AML-193 (cell line): Measurements from ENCODE around the gene PLA2G2F.

ENCODE experiments used
- DNase-seq, 2 experiments: peaks; one replicate each; lab custom pipeline; 2025; lab: John Stamatoyannopoulos, UW

PLA2G2F gene

DNA sequence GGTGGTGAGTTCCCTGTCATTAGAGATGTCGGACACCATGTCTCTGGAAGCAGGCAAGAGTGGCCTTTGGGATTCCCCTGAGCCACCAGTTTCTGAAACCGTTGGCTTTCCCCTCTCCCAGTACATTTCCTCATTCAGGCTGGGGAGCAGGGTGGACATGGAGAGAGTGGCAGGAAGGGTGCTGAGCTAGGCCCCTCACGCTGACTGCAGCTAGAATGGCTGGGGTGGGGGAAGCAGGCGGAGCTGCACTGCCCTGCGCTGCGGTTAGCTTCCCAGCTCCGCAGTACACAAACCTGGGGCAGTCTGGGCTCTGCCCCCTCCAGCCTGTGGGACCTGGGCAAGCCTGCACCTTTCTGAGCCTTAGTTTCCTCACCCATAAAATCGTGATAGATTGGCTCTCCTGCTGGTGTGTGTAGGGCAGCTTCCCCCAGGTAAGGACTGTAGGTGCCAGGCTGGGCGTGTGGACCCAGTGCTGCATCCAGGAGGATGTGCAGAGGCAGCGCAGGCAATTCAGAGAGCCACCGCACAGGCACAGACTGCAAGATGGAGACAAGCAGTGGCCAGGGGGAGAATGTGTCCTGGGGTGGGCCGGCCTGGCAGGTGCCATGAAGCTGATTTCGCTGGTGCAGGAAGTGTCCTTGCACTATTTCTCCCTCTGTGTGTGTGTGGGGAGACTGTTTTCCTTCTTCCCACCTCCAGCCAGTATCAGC lies 3.0 kb downstream of the PLA2G2F start:
- no peak for DNase-seq

DNA sequence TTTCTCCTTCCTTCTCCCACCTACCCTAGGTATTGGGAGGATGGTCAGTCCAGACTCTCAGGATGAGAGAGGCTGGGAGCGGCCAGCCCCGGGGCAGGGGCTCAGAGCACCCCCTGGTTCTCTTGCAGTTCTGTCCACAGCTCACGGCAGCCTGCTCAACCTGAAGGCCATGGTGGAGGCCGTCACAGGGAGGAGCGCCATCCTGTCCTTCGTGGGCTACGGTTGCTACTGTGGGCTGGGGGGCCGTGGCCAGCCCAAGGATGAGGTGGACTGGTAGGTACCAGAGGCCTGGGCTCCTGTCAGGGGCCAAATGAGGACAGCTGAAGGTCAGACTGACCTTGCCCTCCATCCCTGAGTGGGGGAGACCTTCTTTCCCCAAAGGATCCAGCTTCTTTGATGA lies 4.2 kb downstream of the PLA2G2F start:
- DNase-seq = no peak

DNA sequence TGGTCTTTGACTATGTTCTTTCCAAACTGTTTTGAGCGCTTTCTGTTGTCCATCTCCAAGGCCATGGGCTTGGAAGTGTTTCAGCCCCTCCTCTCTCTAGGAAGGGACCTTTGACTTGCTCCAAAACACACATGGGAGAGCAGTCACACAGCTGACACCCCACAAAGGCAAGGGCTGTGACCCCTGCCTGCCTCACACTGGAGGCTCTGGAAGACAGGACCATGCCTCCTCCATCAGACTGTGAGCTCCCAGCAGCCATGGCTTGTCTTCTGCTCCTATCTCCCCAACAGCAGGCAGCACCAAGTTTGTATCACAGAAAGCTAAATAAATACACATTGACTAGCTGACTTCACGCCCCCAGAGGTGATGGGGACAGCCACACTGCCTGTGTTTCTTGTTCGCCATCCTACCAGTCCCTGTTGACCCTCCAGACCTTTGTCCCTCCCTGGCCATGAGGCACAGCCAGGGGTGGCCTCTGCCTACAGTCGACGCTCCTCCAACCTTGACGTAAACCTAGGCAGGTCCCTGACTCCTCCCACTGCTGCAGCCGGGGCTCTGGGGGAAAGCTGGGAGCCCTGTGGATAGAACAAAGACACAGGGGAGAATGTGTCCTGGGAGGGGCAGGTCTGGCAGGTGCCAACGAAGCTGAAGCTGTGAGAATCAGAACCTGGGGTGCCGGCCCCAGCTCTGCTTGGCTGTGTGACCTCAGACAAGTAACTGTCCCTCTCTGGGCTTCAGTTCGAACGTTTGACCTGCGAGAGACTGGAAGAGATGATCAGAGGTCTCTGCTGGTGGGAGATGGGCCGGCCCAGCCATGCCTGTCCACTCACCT lies 4.8 kb downstream of the PLA2G2F start:
- DNase-seq = no peak

DNA sequence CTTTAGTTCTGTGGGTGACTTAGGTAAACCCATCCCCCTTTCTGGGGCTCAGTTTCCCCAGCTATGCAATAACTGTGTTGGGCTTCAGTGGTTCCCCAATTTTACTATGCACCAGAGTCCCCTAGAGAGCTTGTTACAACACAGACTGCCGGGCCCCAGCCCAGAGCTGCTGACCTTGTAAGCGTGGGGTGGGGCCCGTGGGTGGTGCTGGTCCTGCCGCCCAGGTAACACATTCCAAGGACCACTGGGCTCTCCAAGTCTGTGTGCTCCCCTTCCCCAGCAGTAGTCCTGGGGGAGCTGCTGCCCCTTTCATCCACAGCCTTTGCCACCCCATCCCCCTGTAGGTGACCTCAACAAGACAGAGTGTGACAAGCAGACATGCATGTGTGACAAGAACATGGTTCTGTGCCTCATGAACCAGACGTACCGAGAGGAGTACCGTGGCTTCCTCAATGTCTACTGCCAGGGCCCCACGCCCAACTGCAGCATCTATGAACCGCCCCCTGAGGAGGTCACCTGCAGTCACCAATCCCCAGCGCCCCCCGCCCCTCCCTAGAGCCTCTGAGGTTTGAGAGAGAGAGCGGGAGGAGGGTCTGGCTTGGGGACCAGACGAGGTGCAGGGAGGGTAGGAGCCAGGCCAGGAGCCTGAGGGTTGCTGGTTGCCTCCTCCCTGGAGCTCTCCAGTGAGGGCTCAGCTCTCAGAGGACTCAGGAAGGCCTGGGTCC lies 8.9 kb downstream of the PLA2G2F start:
- DNase-seq = no peak

DNA sequence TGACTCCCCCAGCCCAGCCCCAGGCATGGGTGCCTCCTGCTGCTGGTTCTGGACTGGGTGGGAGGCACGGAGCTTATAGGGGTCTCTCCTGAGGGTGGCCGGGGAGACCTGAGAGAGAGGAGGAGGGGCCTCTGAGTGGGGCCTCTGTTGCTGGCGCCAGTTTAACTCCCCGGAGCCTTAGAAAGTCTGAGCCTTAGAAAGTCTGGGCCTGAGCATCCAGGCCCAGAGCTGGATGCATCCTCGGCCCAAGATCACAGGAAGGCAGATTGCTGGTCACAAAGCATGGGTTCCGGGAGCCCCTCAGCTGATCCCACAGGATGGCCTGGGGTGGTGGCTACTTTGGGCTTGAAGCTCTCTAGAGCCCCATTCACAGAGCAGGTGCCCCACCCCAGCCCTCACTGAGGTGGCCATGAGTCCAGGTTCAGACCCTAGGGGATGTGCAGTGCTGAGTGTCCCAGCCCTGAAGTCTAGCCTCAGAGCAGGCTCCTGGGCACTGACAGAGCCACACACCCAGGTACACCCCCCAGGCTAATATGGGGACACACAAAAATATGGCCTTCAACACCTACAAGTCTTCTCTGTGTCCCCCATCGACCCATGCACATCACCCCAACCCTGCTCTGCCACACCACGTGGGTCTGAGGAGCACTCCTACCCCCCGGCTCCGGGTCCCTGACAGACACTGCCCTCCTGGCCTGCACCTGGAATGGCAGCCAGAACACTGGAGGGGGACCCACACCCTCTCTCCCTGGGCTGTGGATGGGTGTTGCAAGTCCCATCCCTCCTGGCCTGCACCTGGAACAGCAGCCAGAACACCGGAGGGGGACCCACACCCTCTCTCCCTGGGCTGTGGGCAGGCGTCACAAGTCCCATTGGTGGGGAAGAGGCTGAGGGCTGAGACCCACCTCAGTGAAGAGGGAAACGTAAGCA lies 9.7 kb downstream of the PLA2G2F start:
- DNase-seq = no peak

DNA sequence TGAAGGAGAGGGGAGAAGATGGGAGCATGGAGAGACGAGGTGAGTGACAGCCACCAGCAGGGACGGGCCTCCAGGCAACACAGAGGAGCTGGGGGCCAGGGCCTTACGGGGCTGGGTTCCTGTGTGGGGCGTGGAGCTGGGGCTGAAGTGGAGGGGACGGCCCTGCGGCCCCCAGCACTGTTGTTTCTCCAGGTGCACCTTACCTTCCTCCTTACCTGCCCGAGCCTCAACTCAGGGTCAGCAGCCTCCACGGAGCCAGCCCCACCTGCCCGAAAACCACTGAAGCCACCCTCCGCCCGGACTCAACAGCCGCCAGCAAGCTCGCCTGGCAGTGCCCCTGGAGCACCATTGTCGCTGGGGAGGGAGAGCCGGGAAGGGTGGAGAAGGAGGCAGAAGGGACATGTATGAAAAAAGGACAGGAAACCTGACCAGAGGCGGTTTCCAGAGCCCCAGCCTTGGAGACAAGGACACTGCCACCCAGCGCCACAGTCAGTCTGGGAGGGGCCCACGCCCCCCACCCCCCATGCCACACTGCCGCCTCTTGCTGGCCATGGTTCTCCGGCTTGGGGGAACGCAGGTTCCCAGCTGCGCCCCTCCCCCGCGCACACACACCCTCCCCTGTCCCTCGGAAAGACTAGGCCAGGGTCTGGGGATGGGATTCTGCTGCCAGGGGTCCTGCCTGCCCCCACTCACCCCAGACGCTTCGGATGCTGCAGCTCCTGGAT lies 10.6 kb downstream of the PLA2G2F start:
- DNase-seq = no peak

DNA sequence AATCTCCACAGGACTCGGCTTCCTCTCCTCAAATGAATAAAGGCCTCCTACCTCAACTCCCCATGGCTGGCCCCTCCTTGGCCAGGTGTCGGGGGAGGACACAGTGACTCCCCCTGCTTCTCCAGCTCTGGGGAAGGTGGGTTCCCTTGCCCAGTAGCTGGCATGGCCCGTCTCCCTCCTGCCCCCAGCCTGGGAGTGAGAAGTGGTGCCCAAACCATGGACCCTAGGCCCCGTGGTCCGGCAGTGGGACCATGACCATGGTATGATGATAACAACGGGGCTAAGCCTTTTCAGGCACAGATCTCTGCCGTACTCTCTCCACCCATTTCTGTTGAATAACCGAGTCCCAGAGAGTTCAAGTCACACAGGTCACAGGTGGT lies 11.2 kb downstream of the PLA2G2F start:
- DNase-seq = no peak

DNA sequence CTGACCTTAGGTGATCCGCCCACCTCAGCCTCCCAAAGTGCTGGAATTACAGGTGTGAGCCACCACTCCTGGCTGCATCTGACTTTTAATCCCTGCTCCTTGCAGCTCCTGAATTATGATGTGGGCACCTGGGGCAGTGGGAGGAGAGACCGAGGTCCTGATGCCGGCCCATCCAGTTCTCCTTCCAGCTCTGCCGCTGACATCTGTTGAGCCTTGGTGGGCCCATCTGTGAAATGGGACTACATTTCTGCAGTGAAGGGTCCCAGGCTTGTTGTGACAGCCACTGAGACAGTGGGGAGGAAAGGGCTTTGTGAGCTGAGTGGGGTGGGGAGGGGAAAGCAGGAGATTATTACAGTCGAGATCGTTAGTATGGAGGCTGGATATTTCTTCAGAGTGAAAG lies 11.8 kb downstream of the PLA2G2F start:
- no peak for DNase-seq

DNA sequence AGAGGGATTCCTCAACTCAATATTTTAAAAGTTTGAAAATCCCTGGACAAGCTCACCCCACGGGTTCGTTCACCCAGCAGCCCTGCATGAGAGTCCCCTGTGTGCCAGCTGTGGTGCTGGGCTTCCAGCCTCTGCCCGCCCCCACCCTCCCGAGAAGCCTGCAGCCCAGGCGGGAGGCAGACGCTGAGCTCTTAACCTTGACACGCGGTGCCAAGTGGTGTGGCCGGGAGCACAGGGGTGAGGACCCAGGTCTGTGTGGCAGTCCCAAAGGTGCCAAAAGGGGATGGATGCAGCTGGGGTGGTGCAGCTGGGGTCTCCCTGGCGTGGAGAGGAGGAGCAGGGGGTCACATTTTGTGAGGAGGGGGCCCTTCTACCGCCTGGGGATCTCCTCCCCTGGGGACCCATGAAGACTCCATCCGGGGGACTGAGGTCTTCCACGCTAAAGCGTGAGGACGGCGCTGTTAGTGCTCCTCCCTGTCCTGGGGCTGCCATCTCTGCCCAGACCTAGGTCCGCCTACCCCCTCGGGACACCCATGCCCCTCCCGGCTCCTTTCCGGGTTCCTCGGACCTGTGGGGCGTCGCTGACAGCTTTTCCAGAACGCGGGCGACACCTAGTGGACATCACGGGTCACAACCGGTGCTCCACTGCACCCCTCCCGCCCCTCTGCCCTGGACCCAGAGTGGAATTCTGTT lies 12.9 kb downstream of the PLA2G2F start:
- peak; percentile 48 to 53 for DNase-seq

DNA sequence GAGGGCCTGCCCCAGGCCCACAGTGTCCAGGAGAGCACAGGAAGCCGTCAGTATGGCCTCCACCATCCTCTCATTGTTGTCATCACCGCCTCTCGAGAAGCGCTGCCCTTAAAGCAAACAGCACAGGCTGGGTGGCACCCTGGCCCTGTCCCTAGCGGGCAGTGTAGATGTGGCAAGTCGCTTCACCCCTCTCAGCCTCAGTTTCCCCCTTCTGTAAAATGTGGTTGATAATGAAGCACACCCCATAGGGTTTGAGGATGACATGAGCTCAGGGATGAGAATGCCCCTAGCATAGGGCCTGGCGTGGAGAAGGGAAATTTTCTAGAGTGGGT lies 13.4 kb downstream of the PLA2G2F start:
- DNase-seq = no peak

DNA sequence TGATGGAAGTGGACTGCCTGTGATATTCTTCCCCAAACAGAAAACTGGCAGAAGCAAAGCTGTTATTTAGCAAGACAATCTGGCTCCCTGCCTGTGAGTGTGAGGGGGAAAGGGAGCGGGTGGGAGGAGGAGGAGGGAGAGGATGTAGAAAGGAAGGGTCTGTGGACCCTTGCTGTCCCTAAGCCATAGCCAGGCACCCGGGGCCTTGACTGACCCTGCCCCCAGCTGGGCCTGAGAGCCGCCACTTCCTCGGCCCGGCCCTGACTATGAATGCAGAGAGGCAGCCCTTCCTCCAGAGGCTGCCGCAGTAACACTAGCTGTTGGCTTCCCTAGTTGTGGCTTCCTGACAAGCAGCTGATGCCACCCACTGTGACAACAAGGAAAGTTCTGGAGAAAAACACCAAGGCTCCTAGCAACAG lies 13.9 kb downstream of the PLA2G2F start:
- DNase-seq = no peak

DNA sequence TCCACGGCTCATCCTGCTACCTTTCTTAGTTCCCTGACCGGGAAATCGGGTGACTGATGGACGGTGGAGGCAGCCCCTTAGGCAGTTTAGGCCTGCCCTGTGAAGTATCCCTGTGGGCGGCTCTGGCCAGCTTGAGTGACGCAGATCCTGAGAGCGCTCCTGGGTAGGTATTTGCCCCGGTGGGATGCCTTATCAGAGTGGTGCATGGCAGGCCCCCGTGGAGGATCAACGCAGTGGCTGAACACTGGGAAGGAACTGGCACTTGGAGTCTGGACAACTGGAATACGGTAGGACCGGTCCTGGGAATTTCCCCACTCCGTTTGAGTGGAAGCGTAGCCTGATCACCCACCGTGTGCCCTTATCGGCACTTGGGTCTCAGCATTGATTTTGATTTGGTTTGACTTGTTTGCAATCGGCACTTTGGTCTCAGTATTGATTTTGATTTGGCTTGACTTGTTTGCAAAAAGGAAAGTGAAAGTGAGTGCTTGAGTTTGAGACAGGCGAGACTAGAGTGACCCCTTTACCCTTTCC lies 15.2 kb downstream of the PLA2G2F start:
- no peak for DNase-seq

DNA sequence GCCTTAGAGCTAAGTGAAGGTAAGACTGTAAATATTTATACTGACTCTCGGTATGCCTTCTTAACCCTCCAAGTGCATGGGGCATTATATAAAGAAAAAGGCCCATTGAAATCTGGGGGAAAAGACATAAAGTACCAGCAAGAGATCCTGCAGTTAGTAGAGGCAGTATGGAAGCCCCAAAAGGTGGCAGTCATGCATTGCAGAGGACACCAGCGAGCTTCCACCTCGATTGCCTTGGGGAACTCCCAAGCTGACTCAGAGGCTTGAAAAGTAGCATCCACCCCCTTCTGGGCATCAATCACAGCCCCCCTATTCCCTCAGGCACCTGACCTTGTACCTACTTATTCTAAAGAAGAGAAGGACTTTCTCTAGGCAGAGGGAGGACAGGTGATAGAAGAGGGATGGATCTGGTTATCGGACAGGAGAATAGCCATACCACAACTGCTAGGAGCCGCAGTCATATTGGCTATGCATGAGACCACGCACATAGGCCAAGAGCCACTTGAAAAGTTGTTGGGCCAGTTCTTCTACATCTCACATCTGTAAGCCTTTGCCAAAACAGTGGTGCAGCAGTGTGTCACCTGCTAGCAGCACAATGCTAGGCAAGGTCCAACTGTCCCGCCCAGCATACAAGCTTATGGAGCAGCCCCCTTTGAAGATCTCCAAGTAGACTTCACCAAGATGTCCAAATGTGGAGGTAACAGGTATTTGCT lies 19.4 kb downstream of the PLA2G2F start:
- no peak for DNase-seq

DNA sequence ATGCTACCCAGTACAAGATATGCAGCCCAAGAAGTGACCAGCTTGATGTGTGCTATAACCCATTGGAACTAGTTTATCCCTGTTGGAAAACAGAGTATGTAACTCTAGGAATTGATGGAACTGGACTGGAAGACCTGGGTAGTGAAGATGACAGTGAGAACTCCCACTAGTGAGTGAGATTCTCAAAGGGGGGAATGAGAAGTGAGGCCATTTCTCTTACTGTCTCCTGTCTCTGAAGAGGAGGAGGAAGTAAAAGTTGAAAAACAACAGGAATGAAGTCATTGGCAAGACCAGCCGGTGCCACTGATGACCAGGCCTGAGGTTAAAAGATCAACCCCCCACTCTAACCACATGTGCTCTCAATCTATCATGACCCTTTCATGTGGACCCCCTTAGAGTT lies 20.9 kb downstream of the PLA2G2F start:
- DNase-seq = no peak

DNA sequence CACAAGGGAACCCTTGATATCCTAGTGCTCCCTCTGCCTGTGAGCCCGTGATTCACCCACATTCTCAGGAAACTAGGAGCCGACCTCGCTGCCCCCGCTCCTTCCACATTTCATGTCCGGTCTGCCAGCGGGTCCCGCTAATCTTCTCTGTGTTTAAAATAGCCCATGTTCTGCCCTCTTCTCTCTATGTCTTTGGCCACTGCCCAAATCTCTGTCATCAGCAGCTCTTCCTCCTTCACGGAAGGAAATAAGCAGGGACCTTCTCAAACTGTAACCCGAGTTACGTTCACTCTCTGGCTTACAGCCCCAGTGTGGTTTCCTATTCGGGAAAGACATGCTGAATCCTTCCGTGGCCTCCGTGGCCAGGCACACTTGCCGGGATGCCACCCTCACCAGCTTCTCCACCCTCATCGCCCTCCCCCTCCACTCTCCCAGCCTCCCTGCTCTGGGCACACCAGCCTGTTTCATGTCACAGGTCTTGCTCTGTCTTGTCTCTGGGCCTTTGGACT lies 25.6 kb downstream of the PLA2G2F start:
- DNase-seq = peak; percentile 29 to 52

DNA sequence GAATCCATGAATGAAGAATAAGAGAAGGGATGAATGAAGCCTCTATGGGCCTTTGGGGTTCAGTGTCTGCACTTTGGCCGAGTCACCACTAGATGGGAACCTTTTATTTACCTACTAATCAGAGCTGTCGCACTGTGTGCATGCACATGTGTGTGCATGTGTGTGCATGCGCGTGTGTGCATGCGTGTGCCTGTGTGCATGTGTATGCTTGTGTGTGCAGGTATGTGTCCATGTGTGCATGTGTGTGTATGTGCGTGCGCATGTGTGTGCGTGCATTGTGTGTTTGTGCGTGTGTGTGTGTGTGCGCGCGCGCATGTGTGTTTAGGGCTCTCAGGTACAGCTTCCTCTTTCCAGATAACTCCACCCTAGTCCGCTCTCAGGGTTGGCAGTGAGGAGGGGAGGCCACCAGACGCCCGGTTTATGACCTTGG lies 26.4 kb downstream of the PLA2G2F start:
- DNase-seq = peak; percentile 70 to 78

DNA sequence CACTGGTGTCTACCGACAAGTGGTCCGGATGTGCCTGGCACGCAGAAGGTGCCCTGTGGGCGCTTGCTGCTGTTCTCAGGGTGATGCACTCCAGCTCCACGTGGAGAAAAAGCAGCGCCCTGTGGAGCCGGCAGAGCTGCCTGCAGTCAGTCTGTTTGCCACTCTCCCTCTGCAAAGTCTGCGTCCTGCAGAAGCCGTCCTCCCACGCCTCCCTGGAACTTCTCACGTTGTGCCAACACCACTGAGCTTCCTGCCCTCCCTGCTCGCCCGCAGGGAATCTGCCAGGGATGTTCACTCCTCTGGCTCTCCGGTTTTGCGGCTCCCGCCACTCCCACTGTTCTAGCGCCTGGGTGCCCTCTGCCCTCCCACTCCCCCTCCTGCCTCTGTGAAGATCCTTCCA lies 26.9 kb downstream of the PLA2G2F start:
- DNase-seq = peak in 1 of 2 experiments; percentile 34

DNA sequence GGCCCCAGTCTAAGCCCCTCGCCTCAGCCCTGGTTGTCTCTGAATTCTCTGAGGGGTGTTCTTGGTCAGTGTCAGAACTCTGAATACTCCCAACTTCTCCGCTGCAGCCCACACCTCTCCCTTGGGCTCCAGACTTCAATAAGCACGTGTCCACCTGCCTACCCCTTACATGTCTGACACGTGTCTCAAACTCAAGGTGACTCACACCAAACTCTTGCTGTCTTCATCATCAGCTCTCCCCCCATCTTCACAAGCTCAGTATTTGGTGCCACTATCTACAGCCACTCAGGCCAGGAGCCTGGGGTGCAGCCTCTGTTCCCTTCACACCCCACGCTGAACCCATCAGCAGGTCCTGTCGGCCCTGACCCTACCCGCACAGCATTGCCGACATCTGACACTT lies 28.0 kb downstream of the PLA2G2F start:
- no peak for DNase-seq
